Stimulated activated CD4-positive, alpha-beta T cell treated with anti-CD3 and anti-CD28 coated beads, Interleukin-15, amount 100 ng/mL, for 1 hour (primary cell): ENCODE measurements around the gene NOXRED1.

Source experiments
- DNase-seq, 2 donors: peaks; one replicate each; pipeline ENCODE4 v3.0.0-alpha.2; 2020; ENCODE audit warnings: low read depth in 1 of 2, low spot score in 1 of 2

Gene NOXRED1

DNA sequence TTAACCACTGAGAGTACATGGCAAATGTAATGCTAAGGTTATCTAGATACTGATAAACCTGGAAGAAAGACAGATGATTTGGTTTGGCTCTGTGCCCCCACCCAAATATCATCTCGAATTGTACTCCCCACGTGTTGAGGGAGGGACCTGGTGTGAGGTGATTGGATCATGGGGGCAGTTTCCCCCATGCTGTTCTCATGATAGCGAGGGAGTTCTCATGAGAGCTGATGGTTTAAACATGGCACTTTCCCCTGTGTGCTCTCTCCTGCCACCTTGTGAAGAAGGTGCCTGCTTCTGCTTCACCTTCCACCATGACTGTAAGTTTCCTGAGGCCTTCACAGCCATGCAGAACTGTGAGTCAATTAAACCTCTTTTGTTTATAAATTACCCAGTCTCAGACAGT lies 14.2 kb downstream of the NOXRED1 start:
- no peak for DNase-seq

DNA sequence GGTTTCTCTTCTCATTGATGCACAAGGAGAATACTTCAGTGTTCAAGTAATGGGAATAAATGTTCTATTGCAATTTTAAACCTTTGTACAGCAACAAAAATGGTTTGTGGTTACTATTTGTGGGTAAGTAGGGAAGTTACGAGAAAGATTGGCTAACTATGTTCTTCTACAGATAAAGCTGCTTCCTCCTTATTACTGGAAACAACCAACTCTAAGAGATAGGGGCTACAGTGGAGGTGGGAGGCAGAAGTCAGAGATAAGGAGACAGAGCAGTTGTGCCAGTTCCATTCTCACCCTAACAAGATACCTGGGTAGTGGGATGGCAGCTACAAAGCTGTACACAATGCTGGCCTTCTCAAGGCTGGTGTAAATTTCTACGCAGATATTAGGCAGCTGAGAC lies 16.2 kb downstream of the NOXRED1 start:
- no peak for DNase-seq

DNA sequence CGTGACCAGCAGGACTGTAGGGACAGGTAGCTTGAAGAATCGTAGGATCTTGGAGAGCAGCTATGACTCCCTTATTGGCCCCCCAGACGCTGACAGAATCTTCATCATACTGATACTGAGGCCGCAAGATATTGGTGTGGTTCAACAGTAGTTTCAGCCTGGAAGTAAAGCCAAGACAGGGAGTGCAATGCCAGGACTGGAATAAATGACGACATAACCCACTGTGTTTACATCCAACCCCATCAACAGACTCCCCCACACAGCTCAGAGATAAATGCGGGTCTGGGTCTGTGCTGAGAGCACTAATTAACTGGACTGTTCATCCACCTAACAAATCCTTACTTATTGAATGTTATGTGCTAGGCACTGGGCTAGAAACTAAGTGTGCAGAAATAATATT lies 16.6 kb downstream of the NOXRED1 start:
- no peak for DNase-seq

DNA sequence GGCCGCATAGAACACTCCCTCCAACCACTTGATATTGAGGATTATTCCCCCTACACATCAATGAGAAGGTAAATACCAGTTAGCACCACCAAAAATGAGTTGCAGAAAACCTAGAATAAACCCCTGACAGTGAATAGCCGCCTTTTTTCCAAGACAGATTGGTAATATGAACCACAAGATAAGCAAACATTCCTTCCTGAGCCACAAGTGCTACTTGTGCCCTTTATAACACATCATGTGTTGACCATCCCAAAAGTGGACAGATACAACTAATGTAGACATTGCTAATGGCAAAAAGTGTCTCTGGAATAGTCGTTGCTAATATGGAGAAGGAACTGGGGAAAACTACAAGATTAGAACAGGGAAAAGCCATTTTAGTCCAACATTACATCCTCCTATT lies 17.2 kb downstream of the NOXRED1 start:
- DNase-seq = no peak

DNA sequence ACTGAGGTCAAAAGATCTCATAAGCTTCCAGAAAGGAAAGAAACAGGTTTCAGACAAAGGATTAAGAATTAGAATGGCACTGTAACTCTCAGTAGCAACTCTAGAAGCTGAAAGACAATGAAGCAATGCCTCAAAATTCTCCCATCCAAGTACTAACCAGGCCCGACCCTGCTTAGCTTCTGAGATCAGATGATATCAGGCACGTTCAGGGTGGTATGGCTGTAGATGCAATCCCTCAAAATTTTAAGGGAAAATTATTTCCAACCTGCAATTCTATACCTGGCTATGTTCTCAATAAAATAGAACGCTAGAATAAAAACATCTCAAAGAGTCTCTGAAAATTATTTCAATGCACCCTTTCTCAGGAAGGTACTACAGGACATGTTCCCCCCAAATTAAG lies 19.6 kb downstream of the NOXRED1 start:
- no peak for DNase-seq

DNA sequence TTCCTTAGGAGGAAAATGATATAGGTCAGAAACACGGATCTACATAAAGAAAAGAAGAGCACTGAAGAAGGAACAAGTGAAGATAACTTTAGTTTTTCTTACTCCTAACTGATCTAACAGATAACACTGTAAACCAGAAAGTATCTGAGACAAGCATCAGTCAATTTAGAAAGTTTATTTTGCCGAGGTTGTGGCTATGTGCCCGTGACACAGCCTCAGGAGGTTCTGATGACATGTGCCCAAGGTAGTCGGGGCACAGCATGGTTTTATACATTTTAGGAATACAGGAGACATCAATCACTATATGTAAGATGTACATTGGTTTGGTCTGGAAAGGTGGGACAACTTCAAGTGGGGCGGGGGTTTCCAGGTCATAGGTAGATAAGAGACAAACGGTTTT lies 23.1 kb downstream of the NOXRED1 start:
- DNase-seq = no peak

DNA sequence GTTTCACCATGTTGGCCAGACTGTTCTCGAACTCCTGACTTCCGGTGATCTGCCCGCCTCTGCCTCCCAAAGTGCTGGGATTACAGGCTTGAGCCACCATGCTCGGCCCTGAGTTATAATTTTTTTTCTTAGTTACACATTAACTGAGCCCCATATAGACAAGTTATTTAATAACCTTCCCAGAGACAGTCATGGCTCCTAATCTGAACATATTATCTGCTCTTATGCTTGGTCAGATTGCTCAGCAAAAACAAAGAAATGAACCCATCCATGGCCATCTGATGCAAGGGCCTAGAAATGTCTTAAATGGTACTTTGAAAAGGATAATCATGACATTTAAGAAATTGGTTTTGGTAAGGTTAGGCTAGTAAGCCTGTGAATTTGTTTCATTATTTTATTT lies 33.1 kb downstream of the NOXRED1 start:
- DNase-seq = no peak

DNA sequence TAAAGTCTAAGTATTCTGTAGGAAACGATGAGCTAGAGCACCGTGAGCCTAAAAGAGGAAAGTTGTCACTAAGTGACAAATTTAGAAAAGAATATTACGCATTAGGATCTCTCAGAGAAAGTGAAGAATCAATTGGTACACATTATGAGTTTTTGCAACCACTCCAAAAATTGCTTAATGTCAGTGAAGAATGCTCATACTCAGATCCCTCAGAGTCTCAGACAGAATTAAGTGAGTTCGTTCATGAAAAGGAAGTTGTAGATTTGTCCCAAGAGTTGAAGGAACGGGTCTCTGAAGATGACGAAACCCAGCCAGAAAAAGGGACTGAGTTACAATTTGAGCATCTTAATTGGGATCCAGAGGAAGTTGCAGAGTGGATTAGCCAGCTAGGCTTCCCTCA lies 44.6 kb downstream of the NOXRED1 start:
- DNase-seq = no peak

DNA sequence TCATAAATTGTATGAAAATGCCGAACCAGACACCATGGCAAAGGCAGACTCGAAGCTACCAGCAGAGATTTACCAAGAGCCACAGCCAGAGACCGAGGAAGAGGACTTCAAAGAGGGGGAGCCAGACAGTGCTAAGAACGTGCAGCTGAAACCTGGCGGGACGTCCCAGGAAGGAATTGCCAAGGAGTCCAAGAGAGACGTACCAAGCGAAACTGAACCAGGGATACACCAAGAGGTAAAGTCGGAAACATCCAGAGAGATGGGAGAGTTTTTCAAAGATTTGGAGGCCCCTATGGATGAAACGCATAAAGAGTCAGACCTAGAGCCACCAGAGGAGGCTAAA lies 45.9 kb downstream of the NOXRED1 start:
- no peak for DNase-seq

DNA sequence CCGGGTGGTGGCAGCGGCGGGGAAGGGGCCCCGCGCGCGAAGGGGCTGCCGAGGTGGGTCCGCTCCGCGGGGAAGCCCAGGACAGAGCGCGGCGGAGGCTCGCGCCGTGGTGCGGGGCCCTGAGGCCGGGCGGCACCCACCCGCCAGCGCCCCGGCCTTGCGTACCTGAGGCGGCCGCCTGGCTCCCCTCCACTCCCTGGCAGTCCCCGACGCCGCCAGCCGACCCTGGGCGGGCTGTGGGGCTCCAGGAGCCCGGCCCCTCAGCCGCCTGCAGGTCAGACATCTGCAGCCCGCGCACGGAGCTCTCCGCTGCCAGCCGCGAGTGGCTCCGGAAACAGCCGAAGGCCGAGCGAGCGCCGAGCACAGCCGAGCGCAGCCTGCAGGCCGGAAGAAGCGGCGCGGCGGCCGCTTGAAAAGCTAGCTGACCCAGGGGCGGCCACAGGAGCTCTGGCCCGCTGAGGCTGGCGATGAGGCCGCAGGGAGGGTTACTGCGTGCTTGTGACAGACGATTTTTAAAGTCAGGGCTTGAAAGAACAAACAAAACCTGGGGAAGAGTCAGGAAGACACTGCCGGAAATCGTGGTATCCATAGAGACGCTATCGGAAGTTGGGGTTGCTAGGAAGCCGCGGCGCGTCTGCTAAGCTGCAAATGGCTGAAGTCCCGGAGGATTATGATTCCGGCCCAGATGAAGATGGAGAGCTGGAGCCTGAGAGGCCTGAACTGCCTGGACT lies 46.4 kb downstream of the NOXRED1 start, which contains the start of the genes SAMD15 and TMED8:
Gene SAMD15 (plus strand): TSS at position 609 of the 731 bp plus-strand sequence. CDS start 40 bp downstream, at position 649.
Gene TMED8 (minus strand): TSS at position 324 of the 731 bp plus-strand sequence. CDS start 41 bp downstream, at position 283.
- peak; percentile 67 to 77 for DNase-seq

DNA sequence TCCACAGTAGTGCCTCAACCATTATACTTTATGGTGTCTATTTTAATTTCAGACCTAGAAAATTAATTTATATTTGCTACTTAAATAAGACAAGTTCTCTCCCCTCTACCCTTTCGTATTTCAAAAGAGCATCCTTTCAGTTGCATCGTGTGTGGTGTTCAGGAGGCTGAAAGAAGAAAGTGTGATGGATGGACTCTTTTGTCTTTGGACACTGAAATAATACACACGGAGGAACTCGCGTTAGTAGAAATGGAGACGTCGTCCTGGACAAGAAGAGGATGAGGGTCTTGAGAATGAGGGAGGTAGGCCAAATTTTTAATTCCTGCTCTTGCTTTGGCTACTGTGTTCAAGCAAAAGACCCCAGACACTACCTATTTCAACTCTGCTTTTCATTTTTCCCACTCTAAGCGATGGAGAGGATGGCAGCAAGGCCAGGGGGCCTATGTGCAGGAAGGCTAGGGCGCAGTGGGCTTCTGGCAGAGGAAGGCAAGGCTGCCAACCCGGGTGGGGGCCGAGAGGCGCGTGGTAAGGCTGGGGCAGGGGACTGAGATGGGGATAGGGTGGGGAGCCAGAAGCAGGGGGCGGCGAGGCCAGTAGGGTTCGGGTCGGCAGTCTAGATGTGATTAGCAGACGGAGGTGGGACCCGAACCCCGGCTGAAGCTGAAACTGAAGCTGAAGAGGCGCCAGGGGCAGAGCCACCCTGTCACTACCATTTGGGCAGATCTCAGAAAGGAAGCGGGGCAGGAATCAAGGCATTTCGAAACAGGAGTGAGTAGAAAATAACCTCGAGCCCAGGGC lies 47.2 kb downstream of the NOXRED1 start:
- peak; percentile 1 to 23 for DNase-seq

DNA sequence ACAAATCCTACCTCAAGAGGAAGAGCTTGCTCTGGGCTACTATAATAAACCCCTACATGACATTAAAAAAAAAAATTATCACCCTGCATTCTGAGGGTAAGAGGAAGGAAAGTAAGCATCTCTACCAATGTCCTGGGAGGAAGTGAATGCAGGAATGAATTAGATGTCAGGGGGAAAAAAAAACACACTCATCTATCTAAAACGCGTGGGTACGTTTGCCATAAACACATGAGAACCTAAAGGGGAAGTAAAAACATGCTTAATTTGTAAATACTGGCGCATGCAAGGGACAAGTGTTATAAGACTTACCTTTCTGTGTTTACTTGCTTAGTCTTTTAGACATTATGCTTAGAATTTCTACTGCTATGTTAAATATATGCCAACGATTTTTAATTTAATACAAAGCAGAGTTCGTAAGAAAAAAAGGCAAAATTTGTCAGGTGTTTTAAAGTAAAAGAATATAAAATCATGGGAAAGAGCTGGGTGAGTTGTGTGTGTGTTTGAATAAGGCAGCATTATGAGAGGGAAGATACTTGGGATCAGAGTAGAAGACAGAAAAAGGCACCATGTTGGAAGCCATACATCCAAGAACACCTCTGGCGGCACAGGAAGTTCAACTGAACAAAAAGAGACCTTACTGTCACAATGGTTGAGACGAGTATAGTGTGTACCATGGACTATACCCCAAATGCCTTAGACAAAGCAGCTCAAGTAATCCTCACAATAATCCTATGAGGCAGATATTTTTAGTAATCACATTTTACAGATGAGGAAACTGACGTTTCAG lies 48.0 kb downstream of the NOXRED1 start:
- DNase-seq = no peak

DNA sequence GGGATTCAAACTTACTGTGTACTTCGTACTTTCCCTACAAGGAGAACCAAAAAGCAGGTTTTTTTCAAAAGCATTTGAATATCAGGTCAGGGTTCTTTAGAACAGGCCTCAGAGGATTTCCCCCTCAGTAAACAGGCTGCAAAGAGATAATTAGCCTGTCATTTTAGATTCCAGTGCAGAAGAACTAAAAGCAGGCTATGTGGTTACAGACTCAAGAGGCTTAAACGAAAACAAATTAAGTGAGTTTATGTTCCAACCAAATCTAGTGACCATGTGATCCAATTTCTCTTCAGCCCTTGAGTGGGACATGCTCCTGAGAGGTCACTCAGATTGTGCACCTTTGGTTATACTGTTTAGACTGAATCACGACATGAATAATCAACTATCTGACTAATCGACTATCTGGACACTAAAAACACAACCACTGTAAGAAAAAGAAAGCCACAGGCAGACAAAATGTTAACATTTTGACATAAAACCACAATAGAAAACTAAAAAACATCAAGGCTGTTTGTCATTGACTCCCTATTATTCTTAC lies 51.0 kb downstream of the NOXRED1 start:
- DNase-seq = no peak

DNA sequence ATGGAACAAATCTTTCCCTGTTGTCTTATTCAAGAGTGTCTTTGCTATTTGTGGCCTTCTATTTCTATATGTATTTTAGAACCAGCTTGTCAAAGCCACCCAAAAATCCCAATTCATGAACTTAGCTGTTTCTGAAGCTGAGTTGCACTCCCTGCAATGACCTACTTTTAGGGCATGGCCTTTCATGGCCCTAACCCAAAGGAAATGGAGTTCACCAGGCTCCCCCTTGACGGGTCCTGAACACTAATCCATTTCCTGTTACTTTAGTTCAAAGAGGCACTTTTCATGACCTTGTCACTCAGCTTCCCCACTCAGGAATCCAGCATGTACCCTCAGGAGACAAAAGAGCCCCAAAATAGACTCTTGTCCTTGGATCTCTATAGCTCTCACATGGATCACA lies 54.0 kb downstream of the NOXRED1 start:
- no peak for DNase-seq

DNA sequence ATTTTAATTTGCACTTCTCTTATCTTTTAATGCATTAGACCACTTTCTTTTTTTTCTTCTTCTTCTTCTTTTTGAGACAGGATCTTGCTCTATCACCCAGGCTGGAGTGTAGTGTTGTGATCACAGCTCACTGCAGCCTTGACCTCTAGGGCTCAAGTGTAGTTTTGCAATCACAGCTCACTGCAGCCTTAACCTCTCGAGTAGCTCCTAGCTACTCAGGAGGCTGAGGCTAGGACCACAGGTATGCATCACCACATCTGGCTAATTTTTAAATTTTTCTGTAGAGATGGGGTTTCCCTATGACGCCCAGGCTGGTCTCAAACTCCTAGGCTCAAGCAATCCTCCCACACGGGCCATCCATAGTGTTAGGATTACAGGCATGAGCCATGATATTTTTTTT lies 59.2 kb downstream of the NOXRED1 start:
- no peak for DNase-seq

DNA sequence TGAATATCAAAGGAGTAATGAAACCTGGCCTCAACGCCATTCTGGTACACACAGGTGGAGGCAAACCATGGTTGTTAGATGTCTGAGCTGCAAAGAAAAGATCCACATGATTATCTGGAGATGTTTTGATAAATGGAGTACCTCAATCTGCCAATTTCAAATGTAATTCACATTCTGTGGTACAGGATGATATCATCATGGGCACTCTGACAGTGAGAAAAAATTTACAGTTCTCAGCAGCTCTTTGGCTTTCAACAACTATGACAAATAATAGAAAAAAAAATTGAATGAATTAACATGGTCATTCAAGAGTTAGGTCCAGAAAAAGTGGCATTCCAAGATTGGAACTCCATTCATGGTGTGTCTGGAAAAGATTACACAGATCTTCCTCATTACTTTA lies 63.7 kb downstream of the NOXRED1 start:
- no peak for DNase-seq

DNA sequence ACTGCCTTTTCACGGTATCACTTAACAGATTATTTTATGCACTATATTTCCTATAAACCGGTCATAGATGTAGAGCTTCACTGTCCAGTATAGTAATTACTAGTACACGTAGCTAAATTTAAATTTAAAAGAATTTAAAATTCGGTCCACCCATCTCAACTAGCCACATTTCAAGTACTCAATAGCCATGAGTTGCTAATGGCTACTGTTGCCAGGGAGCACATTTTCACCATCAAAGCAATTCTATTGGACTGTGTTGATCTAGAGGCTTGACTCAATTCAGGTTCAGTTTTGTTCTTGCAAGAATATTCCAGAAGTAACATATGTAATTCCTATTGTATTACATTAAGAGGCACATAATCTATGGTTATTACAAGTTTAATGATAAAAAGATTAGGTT lies 66.4 kb downstream of the NOXRED1 start:
- DNase-seq = no peak

DNA sequence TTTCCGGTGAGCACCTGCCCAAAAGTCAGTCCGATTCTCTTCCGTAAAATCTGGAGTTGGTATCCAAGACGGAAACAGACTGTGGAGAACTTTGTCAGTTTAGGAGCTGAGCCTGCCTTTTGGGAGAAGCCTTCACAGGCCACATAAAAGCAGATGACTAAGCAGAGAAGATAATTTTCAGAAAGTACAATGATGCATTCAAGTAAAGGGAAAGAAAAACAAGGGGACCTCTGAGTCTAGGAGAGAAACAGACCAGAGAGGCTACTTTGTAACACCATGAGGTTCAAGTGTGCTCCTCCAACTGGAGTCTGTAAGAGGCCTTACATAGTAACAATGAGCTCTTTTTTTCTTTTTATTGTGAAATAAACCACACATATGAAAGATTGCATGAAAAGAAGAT lies 67.5 kb downstream of the NOXRED1 start:
- no peak for DNase-seq

DNA sequence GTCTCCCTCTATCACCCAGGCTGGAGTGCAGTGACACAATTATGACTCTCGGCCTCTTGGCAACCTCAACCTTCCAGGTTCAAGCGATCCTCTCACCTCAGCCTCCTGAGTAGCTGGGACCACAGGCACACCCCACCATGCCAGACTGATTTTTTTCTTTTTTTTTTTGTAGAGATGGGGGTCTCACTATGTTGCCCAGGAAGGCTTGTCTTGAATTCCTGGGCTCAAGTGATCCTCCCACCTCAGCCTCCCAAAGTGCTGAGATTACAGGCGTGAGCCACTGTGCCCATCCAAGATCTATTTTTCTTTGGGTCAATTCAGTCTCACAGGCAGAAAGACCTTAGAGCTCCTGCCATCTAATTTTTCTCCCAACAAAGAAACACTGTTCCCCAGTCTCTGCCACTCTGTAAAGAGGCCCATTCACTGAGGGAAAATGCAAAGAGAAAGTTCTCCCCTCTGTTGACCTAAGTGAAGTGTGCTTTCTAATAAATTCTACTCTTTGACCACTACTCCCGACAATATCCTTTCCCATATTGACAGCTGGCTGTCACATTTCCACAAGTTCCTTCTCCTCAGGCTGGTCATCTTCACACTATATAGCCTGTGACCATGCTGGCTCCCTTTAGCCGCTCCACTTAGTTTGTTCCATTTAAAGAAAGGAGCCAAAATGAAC lies 69.7 kb downstream of the NOXRED1 start:
- no peak for DNase-seq

DNA sequence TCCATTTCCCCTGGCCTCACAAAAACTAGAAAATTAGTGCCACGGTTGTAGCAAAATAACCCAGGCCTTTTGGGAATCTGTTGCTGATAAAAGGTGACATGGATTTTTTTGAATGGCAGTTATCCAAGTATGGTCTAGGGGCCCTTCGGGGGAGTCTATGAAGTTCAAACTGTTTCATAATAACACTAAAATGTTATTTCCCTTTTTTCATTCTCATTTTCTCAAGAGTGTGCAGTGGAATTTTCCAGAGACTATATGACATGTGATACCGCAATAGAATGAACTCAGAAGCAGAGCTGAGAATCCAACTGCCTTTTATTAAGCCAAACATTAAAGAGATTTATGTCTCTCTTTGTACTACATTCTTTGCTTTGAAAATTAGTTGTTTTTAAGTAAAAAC lies 75.6 kb downstream of the NOXRED1 start:
- DNase-seq = no peak

DNA sequence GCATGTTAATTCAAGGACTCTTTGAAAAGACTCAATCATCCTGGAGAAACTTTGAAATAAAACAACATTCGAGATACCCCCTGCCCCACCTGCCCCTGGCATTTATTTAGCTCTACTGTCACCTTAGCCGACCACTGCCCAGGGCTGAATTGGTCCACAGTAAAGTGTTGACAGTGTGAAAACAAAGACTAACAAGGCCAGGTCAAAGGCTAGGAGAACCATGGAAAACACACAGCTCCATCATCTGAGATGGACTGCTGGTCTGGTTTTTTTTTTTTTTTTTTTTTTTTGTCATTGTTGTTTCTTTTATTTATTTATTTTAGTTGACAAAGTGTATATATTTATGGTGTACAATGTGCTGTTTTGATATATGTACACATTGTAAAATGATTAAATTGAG lies 76.8 kb downstream of the NOXRED1 start:
- DNase-seq = no peak
